Measurements from ENCODE around the gene ARHGEF19. TPM values are rescaled to one million over a fixed set of nuclear protein-coding genes. Genes with fewer than 3 reads are reported as not detected.

Gene ARHGEF19
- total RNA-seq, 1 experiment from 2014 or later: 21.1 TPM

GRCh38 chr1:16172218-16172830, 40.1 kb downstream of the ARHGEF19 start:
- no peaks in the 10 kb centered on the region for H3K36me3 Mint-ChIP-seq (ENCODE audit: insufficient read depth in 1 of 3, low read depth in 3 of 3)

More at GRCh38 chr1:16172218-16172830, 40.1 kb downstream of the ARHGEF19 start:
- Histone ChIP-seq H4K5ac (ENCODE audit: insufficient read length, low read depth, low read length) (no peak overlapping the region), H4K8ac (replicated peaks; ENCODE audit: insufficient read length, low read depth, low read length) (no peak overlapping the region), H3K18ac (ENCODE audit: insufficient read length, low read depth, low read length) (no peak overlapping the region), H3K23ac (ENCODE audit: insufficient read length, low read depth, low read length) (no peak overlapping the region), H3K27me3 (ENCODE audit: insufficient read depth, low read length) (no peaks in the 10 kb centered on the region), H3T11ph (ENCODE audit: low read length) (no peak overlapping the region), H2BK5ac (ENCODE audit: insufficient read length, low read length) (no peak overlapping the region), H3K79me2 (ENCODE audit: insufficient read depth, low read length) (no peaks in the 10 kb centered on the region), H2BK12ac (ENCODE audit: insufficient read length, low read depth, low read length) (no peak overlapping the region), H3K27ac (ENCODE audit: insufficient read length, low read depth, low read length) (no peak overlapping the region), H2AK5ac (ENCODE audit: insufficient read length, low read length) (no peak overlapping the region), H3K4ac (ENCODE audit: low read depth, low read length) (no peak overlapping the region), H4K20me1 (ENCODE audit: control insufficient read depth, insufficient read depth, insufficient read length) (no peaks in the 10 kb centered on the region), H3K4me1 (ENCODE audit: insufficient read depth, low read length) (peaks cover 8% of the 10 kb centered on the region; the same call in 1 of the 2 replicates), H2BK120ac (ENCODE audit: low read depth, low read length, poor library complexity, severe bottlenecking) (no peak overlapping the region), H4K91ac (ENCODE audit: insufficient read length, low read depth, low read length) (no peak overlapping the region), H3K79me1 (ENCODE audit: insufficient read depth, low read depth, low read length, poor library complexity, severe bottlenecking) (no peaks in the 10 kb centered on the region), H3K56ac (ENCODE audit: insufficient read length, low read depth, low read length) (no peak overlapping the region), H2AFZ (ENCODE audit: low read length) (no peak overlapping the region), H3K9ac (ENCODE audit: extremely low read depth, insufficient read length, low read length) (no peak overlapping the region), H2BK15ac (ENCODE audit: low read depth, low read length) (no peak overlapping the region), H3K9me3 (ENCODE audit: control insufficient read depth, low read depth, low read length) (no peaks in the 10 kb centered on the region), H3K4me2 (ENCODE audit: insufficient read depth, insufficient read length, low read length) (no peak overlapping the region), H3K23me2 (ENCODE audit: insufficient read length, low read depth, low read length, poor library complexity, severe bottlenecking) (no peaks in the 10 kb centered on the region), H3K14ac (ENCODE audit: insufficient read depth, low read length) (no peak overlapping the region), H2BK20ac (ENCODE audit: low read depth, low read length, poor library complexity, severe bottlenecking) (no peak overlapping the region)
- WGBS (ENCODE audit: extremely low coverage, insufficient read length, low lambda C conversion rate): no CpG with 5 or more reads among the region's 15 CpGs
- peaks cover 19 to 33% of the 10 kb centered on the region in 2 experiments for H3K4me1 Mint-ChIP-seq
- H3K27ac Mint-ChIP-seq: no peak overlapping the region
- H3K27me3 Mint-ChIP-seq (ENCODE audit: low read depth): peaks cover 1% of the 10 kb centered on the region; the same call in 1 of the 2 replicates
- no peaks in the 10 kb centered on the region for H3K9me3 Mint-ChIP-seq
- no peak overlapping the region; a peak in 1 of 5 replicates for H3K4me3 Mint-ChIP-seq
- TF ChIP-seq CTCF (conservative IDR thresholded peaks at IDR 0.05): no peak
- DNase-seq: no peak
